OCI-LY3 (cell line): Measurements from ENCODE around the gene RSPH1.

ENCODE experiments used
- H2AFZ ChIP-seq: fragments of 200-600, 300-600 bp; shearing (Covaris generic); 2 replicates; pipeline ENCODE4 v1.6.0; 2014; ENCODE audit warnings: antibody characterized with exemption, low read depth, low read length
- H3K27ac ChIP-seq: fragments of 200-600, 300-600 bp; sonication (generic); 2 replicates; pipeline ENCODE4 v1.5.1; 2014; ENCODE audit warnings: mild to moderate bottlenecking, low read length, moderate library complexity, mixed read lengths
- H3K27me3 ChIP-seq: fragments of 200-600, 300-600 bp; sonication (generic); 2 replicates; pipeline ENCODE4 v1.6.1; 2014; ENCODE audit warnings: low read depth, low read length, mixed read lengths
- H3K36me3 ChIP-seq: fragments of 200-600, 300-600 bp; sonication (generic); replicated peaks from 2 replicates; pipeline ENCODE3; 2014; ENCODE audit warnings: low read depth, low read length, mixed read lengths
- H3K4me1 ChIP-seq: fragments of 300-600, 200-600 bp; sonication (generic); 2 replicates; pipeline ENCODE4 v1.6.1; 2014; ENCODE audit warnings: low read length, mixed read lengths
- H3K4me2 ChIP-seq: fragments of 200-600, 300-600 bp; sonication (generic); 2 replicates; pipeline ENCODE4 v1.6.1; 2014; ENCODE audit warnings: low read length, mixed read lengths
- H3K4me3 ChIP-seq: fragments of 300-600, 200-600 bp; sonication (generic); 2 replicates; pipeline ENCODE4 v1.5.1; 2014; ENCODE audit warnings: antibody characterized with exemption, mild to moderate bottlenecking, low read length, moderate library complexity
- H3K79me2 ChIP-seq: fragments of 300-600, 200-600 bp; shearing (Covaris generic); 2 replicates; pipeline ENCODE4 v1.6.1; 2014; ENCODE audit warnings: mild to moderate bottlenecking, low read length, mixed read lengths
- H3K9ac ChIP-seq: fragments of 300-600, 200-600 bp; shearing (Covaris generic); 2 replicates; pipeline ENCODE4 v1.6.0; 2014; ENCODE audit warnings: mild to moderate bottlenecking, low read length, moderate library complexity
- H3K9me3 ChIP-seq: fragments of 200-600, 300-600 bp; shearing (Covaris generic); 2 replicates; pipeline ENCODE4 v1.6.1; 2014; ENCODE audit warnings: low read length, mixed read lengths; ENCODE audit not compliant: insufficient read depth
- H4K20me1 ChIP-seq: fragments of 200-600, 300-600 bp; sonication (generic); 2 replicates; pipeline ENCODE4 v1.6.1; 2016; ENCODE audit warnings: low read length, mixed read lengths; ENCODE audit not compliant: insufficient read depth
- CTCF ChIP-seq: fragments of 200-600, 300-600 bp; sonication (generic); IDR thresholded peaks from 2 replicates; pipeline ENCODE4 v1.5.1; 2014; ENCODE audit warnings: antibody characterized with exemption, low read length, low read depth
- EZH2phosphoT487 ChIP-seq: fragments of 200-600 bp; shearing (Covaris generic); IDR thresholded peaks from 2 replicates; pipeline ENCODE4 v1.6.1; 2018; ENCODE audit warnings: antibody characterized with exemption, mixed run types, low read depth

RSPH1 gene

GRCh38 chr21:42445311-42445710, 50.7 kb downstream of the RSPH1 start:
- Histone ChIP-seq H3K27me3 (no peaks in the 10 kb centered on the region), H2AFZ (no peak overlapping the region), H3K9me3 (no peaks in the 10 kb centered on the region), H3K36me3 (no peaks in the 10 kb centered on the region), H3K27ac (no peak overlapping the region), H3K4me1 (peaks cover 11% of the 10 kb centered on the region), H3K79me2 (no peaks in the 10 kb centered on the region), H3K4me3 (no peak overlapping the region), H3K9ac (no peak overlapping the region), H4K20me1 (no peaks in the 10 kb centered on the region), H3K4me2 (no peak overlapping the region)
- no peak for TF ChIP-seq CTCF
- TF ChIP-seq EZH2phosphoT487, result no peak

DNA sequence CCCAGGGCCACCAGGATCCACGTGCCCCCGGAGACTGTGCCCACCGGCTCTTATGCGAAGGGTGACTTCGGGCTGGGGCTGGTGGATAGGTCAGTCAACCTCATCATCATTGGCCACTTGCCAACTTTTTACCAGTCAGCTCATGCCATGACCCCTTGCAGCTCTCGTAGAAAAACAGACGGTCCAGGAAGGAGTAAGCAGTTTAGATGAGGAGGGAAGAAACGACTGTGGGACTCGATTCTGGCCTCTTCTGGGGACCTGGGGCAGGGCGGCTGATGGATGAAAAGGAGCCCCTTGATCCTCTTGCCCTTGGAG, 51.3 kb downstream of the RSPH1 start:
- H3K4me1 ChIP-seq, result peaks cover 6% of the 10 kb centered on the region; the same call in 1 of the 2 replicates
- no peak overlapping the region for H3K27ac ChIP-seq
- no peaks in the 10 kb centered on the region for H4K20me1 ChIP-seq
- H3K4me3 ChIP-seq, result no peak overlapping the region
- H3K4me2 ChIP-seq, result no peak overlapping the region
- H3K36me3 ChIP-seq, result no peaks in the 10 kb centered on the region
- H2AFZ ChIP-seq, result no peak overlapping the region
- H3K27me3 ChIP-seq, result no peaks in the 10 kb centered on the region
- TF ChIP-seq EZH2phosphoT487 (no peak), CTCF (no peak)
- no peaks in the 10 kb centered on the region for H3K9me3 ChIP-seq
- no peak overlapping the region for H3K9ac ChIP-seq
- no peaks in the 10 kb centered on the region for H3K79me2 ChIP-seq

GRCh38 chr21:42443876-42444744, 51.9 kb downstream of the RSPH1 start:
- Histone ChIP-seq H3K9ac (no peak overlapping the region), H3K27ac (no peak overlapping the region), H3K36me3 (no peaks in the 10 kb centered on the region), H2AFZ (no peak overlapping the region), H3K4me1 (peaks cover 4% of the 10 kb centered on the region; the same call in 1 of the 2 replicates), H3K79me2 (no peaks in the 10 kb centered on the region), H3K4me3 (no peak overlapping the region), H3K4me2 (no peak overlapping the region), H3K27me3 (no peaks in the 10 kb centered on the region), H3K9me3 (no peaks in the 10 kb centered on the region), H4K20me1 (no peaks in the 10 kb centered on the region)
- no peak for TF ChIP-seq EZH2phosphoT487

DNA sequence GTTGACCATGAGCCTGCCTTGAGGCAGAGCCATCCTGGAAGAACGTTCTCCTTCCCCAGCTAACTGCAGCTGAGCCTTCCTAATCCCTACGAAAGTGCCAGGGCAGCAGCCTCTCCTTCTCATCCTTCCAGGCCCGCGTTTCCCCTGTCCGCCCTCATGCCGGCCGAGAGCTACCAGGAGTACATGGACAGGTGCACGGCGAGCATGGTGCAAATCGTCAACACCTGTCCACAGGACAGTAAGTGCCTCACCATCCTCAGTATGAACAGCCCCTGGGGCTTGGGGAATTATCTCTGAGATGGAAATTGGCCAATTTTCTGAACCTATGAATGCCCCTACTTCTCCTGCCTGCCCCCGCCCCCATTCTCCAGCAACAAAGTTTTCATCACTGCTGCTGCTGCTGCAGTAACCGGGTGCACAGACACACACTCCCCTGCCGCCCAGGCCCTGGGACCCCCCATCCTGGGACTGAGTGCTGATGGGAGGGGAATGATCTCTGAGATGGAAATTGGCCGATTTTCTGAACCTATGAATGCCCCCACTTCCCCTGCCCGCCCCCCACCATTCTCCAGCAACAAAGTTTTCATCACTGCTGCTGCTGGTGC, 52.7 kb downstream of the RSPH1 start:
- no peaks in the 10 kb centered on the region for H3K36me3 ChIP-seq
- H3K4me3 ChIP-seq, result no peak overlapping the region
- no peaks in the 10 kb centered on the region for H3K9me3 ChIP-seq
- no peak overlapping the region for H3K27ac ChIP-seq
- H3K79me2 ChIP-seq, result no peaks in the 10 kb centered on the region
- no peak overlapping the region for H3K4me2 ChIP-seq
- no peak overlapping the region for H2AFZ ChIP-seq
- H3K27me3 ChIP-seq, result no peaks in the 10 kb centered on the region
- H4K20me1 ChIP-seq, result no peaks in the 10 kb centered on the region
- TF ChIP-seq EZH2phosphoT487, result no peak
- no peak for TF ChIP-seq CTCF
- H3K4me1 ChIP-seq, result peaks cover 4% of the 10 kb centered on the region; the same call in 1 of the 2 replicates
- H3K9ac ChIP-seq, result no peak overlapping the region
